ENCODE results near the gene YY1.
"Not testable (repeated sequence)": the region's sequence is repeated elsewhere in the genome, so short reads cannot be mapped to it uniquely, and the experiment has no call there.

Gene YY1

GRCh38 chr14:100243020-100243419, 4.1 kb downstream of the YY1 start:
- no peak for DNase-seq (ENCODE audit: low read depth)

GRCh38 chr14:100246809-100247428, 8.0 kb downstream of the YY1 start:
- DNase-seq (ENCODE audit: low read depth), result no peak

GRCh38 chr14:100250732-100251465, 12.0 kb downstream of the YY1 start:
- DNase-seq (ENCODE audit: low read depth), result no peak

GRCh38 chr14:100252684-100253083, 13.7 kb downstream of the YY1 start:
- no peak for DNase-seq (ENCODE audit: low read depth)

GRCh38 chr14:100256339-100256895, 17.5 kb downstream of the YY1 start:
- no peak for DNase-seq (ENCODE audit: low read depth)

GRCh38 chr14:100261621-100262020, 22.7 kb downstream of the YY1 start:
- no peak for DNase-seq (ENCODE audit: low read depth)

GRCh38 chr14:100262545-100262944, 23.6 kb downstream of the YY1 start:
- no peak for DNase-seq (ENCODE audit: low read depth)

GRCh38 chr14:100263141-100263540, 24.2 kb downstream of the YY1 start:
- no peak for DNase-seq (ENCODE audit: low read depth)

GRCh38 chr14:100267990-100268389, 29.0 kb downstream of the YY1 start:
- no peak for DNase-seq (ENCODE audit: low read depth)

- no peak for DNase-seq (ENCODE audit: low read depth)
Observed at GRCh38 chr14:100268591-100269207, 29.8 kb downstream of the YY1 start.

GRCh38 chr14:100271247-100271939, 32.4 kb downstream of the YY1 start:
- DNase-seq (ENCODE audit: low read depth), result no peak

GRCh38 chr14:100274250-100274649, 35.3 kb downstream of the YY1 start:
- no peak for DNase-seq (ENCODE audit: low read depth)

- no peak for DNase-seq (ENCODE audit: low read depth)
Observed at GRCh38 chr14:100275214-100275613, 36.3 kb downstream of the YY1 start.

GRCh38 chr14:100278702-100279101, 39.8 kb downstream of the YY1 start:
- DNase-seq (ENCODE audit: low read depth), result no peak

GRCh38 chr14:100279133-100279532, 40.2 kb downstream of the YY1 start:
- DNase-seq (ENCODE audit: low read depth), result no peak

- no peak for DNase-seq (ENCODE audit: low read depth)
Observed at GRCh38 chr14:100279563-100279962, 40.6 kb downstream of the YY1 start.

GRCh38 chr14:100281286-100282082, 42.5 kb downstream of the YY1 start:
- DNase-seq (ENCODE audit: low read depth), result no peak

- DNase-seq (ENCODE audit: low read depth), result no peak
Observed at GRCh38 chr14:100282083-100282350, 43.1 kb downstream of the YY1 start.

- no peak for DNase-seq (ENCODE audit: low read depth)
Observed at GRCh38 chr14:100282766-100283419, 43.9 kb downstream of the YY1 start.

GRCh38 chr14:100283436-100283835, 44.5 kb downstream of the YY1 start:
- not testable (repeated sequence) for DNase-seq (ENCODE audit: low read depth)
